ENCODE results near the gene LPIN1. TPM values are rescaled to one million over a fixed set of nuclear protein-coding genes. Genes with fewer than 3 reads are reported as not detected.
"Not testable (repeated sequence)": the region's sequence is repeated elsewhere in the genome, so short reads cannot be mapped to it uniquely, and the experiment has no call there.

Gene LPIN1
- polyA plus RNA-seq, 1 donor, result 24.6 TPM

GRCh38 chr2:11744631-11745394 lies 1.6 kb upstream of the LPIN1 start:
- no peak for DNase-seq (ENCODE audit: low read depth)

GRCh38 chr2:11745613-11746375 lies 638 bp upstream of the LPIN1 start:
- DNase-seq (ENCODE audit: low read depth), result no peak

- DNase-seq (ENCODE audit: low read depth), result no peak
Observed at GRCh38 chr2:11746807-11747459, 501 bp downstream of the LPIN1 start.

GRCh38 chr2:11748018-11748860 lies 1.8 kb downstream of the LPIN1 start:
- no peak for DNase-seq (ENCODE audit: low read depth)

GRCh38 chr2:11748861-11749645 lies 2.6 kb downstream of the LPIN1 start:
- DNase-seq (ENCODE audit: low read depth), result no peak

GRCh38 chr2:11749646-11750349 lies 3.4 kb downstream of the LPIN1 start:
- DNase-seq (ENCODE audit: low read depth), result no peak

GRCh38 chr2:11750422-11750821 lies 4.0 kb downstream of the LPIN1 start:
- DNase-seq (ENCODE audit: low read depth), result no peak

GRCh38 chr2:11750917-11751316 lies 4.5 kb downstream of the LPIN1 start:
- no peak for DNase-seq (ENCODE audit: low read depth)

- no peak for DNase-seq (ENCODE audit: low read depth)
Observed at GRCh38 chr2:11752906-11753305, 6.5 kb downstream of the LPIN1 start.

- no peak for DNase-seq (ENCODE audit: low read depth)
Observed at GRCh38 chr2:11753452-11753885, 7.0 kb downstream of the LPIN1 start.

GRCh38 chr2:11753886-11754699 lies 7.7 kb downstream of the LPIN1 start:
- no peak for DNase-seq (ENCODE audit: low read depth)

- no peak for DNase-seq (ENCODE audit: low read depth)
Observed at GRCh38 chr2:11754700-11755015, 8.2 kb downstream of the LPIN1 start.

- DNase-seq (ENCODE audit: low read depth), result no peak
Observed at GRCh38 chr2:11757101-11757500, 10.7 kb downstream of the LPIN1 start.

GRCh38 chr2:11758187-11758586 lies 11.8 kb downstream of the LPIN1 start:
- DNase-seq (ENCODE audit: low read depth), result no peak

GRCh38 chr2:11758647-11759046 lies 12.2 kb downstream of the LPIN1 start:
- no peak for DNase-seq (ENCODE audit: low read depth)

GRCh38 chr2:11759182-11759975 lies 12.9 kb downstream of the LPIN1 start:
- not testable (repeated sequence) for DNase-seq (ENCODE audit: low read depth)

- no peak for DNase-seq (ENCODE audit: low read depth)
Observed at GRCh38 chr2:11761259-11761658, 14.8 kb downstream of the LPIN1 start.

GRCh38 chr2:11762031-11762430 lies 15.6 kb downstream of the LPIN1 start:
- DNase-seq (ENCODE audit: low read depth), result no peak
